Common myeloid progenitor, CD34-positive (primary cell): Measurements from ENCODE around the gene CYRIA.

Source experiments
- CTCF ChIA-PET: fragments of 350-600 bp; sonication (Branson Sonifier 250); formaldehyde crosslinking; loops from one replicate; lab custom pipeline; 2021; ENCODE audit warnings: antibody characterized with exemption; lab: Charles Lee
- POLR2A ChIA-PET: fragments of 350-600 bp; sonication (Branson Sonifier 250); formaldehyde crosslinking; loops from one replicate; lab custom pipeline; 2021; ENCODE audit warnings: antibody characterized with exemption; lab: Charles Lee
- DNase-seq, 3 donors: peaks; one replicate each; pipeline versions ENCODE4 v3.0.0 to v3.0.0-alpha.2; 2013
- H3K27ac ChIP-seq, 2 experiments: 1 replicate in 1 of 2; 2 replicates in 1 of 2; pipeline ENCODE4 v1.7.0; 2013; ENCODE audit warnings: inconsistent platforms in 2 of 2, low read length in 2 of 2, mild to moderate bottlenecking in 2 of 2, low read depth in 1 of 2, moderate library complexity in 1 of 2; ENCODE audit not compliant: severe bottlenecking in 2 of 2, insufficient read depth in 1 of 2, poor library complexity in 1 of 2
- H3K27me3 ChIP-seq, 5 experiments: replicated peaks in 2 of 5; 1 replicate in 3 of 5; 2 replicates in 2 of 5; pipeline versions ENCODE4 v1.6.1 to v1.7.0; 2013; ENCODE audit warnings: low read length in 4 of 5, mild to moderate bottlenecking in 2 of 5, moderate library complexity in 2 of 5, inconsistent platforms in 1 of 5; ENCODE audit not compliant: insufficient read depth in 5 of 5, control insufficient read depth in 4 of 5
- H3K36me3 ChIP-seq, 4 experiments: 1 replicate in 2 of 4; 2 replicates in 2 of 4; pipeline versions ENCODE4 v1.6.1 to v1.7.0; 2013; ENCODE audit warnings: low read length in 3 of 4, control low read depth in 1 of 4, mild to moderate bottlenecking in 1 of 4; ENCODE audit not compliant: control insufficient read depth in 4 of 4, insufficient read depth in 4 of 4
- H3K4me1 ChIP-seq, 4 experiments: 1 replicate in 3 of 4; 2 replicates in 1 of 4; pipeline versions ENCODE4 v1.6.1 to v1.7.1; 2013; ENCODE audit warnings: low read length in 3 of 4, mild to moderate bottlenecking in 3 of 4, control low read depth in 1 of 4, inconsistent platforms in 1 of 4, moderate library complexity in 1 of 4; ENCODE audit not compliant: control insufficient read depth in 4 of 4, insufficient read depth in 4 of 4; ENCODE audit errors: control extremely low read depth in 1 of 4
- H3K4me3 ChIP-seq, 7 experiments: 1 replicate in 4 of 7; 2 replicates in 3 of 7; pipeline versions ENCODE4 v1.5.1 to v1.7.0; 2013; ENCODE audit warnings: mild to moderate bottlenecking in 7 of 7, low read length in 6 of 7, moderate library complexity in 6 of 7, inconsistent platforms in 2 of 7, low read depth in 2 of 7, control low read depth in 1 of 7; ENCODE audit not compliant: insufficient read depth in 4 of 7, control insufficient read depth in 1 of 7; ENCODE audit errors: extremely low read depth in 1 of 7
- H3K9me3 ChIP-seq, 5 experiments: 1 replicate in 4 of 5; 2 replicates in 1 of 5; pipeline versions ENCODE4 v1.6.1 to v1.7.1; 2013; ENCODE audit warnings: low read length in 4 of 5, mild to moderate bottlenecking in 2 of 5, inconsistent platforms in 1 of 5, low read depth in 1 of 5, moderate library complexity in 1 of 5; ENCODE audit not compliant: control insufficient read depth in 4 of 5, insufficient read depth in 2 of 5; ENCODE audit errors: control extremely low read depth in 1 of 5
- WGBS: methylation state at CpG from one replicate; pipeline ENCODE4 v1.1.5; 2013; ENCODE audit not compliant: insufficient coverage; 5-methylcytosine and 5-hydroxymethylcytosine counted together

Gene CYRIA

GRCh38 chr2:16623031-16623430 lies 42.6 kb downstream of the CYRIA start:
- H3K4me3 ChIP-seq = no peak overlapping the region
- 98% methylated on average over 6 of the region's 6 CpGs for WGBS
- ChIA-PET POLR2A (no interaction called here), CTCF (interaction anchor here (0.8 to 3.6 kb wide), 6 partner anchors 10 to 133 kb away, joined by 3 to 29 read pairs (median 6); no protein-coding TSS in a partner anchor)
- H3K27me3 ChIP-seq = no peaks in the 10 kb centered on the region
- no peaks in the 10 kb centered on the region for H3K9me3 ChIP-seq
- H3K36me3 ChIP-seq = peaks cover 0 to 2% (median 0%) of the 10 kb centered on the region in 4 experiments
- H3K4me1 ChIP-seq = peaks cover 42 to 69% (median 43%) of the 10 kb centered on the region in 4 experiments
- H3K27ac ChIP-seq = no peak overlapping the region
- DNase-seq = no peak

- H3K36me3 ChIP-seq = peaks cover 0 to 2% (median 0%) of the 10 kb centered on the region in 4 experiments
- DNase-seq = peak in 2 of 3 donors; percentile 63 to 69
- POLR2A ChIA-PET = no interaction called here
- H3K9me3 ChIP-seq = no peaks in the 10 kb centered on the region
- peaks cover 42 to 67% (median 44%) of the 10 kb centered on the region in 4 experiments for H3K4me1 ChIP-seq
- no peaks in the 10 kb centered on the region for H3K27me3 ChIP-seq
- H3K27ac ChIP-seq = no peak overlapping the region
- CTCF ChIA-PET = interaction anchor here (0.7 to 3.6 kb wide), 14 partner anchors 8 to 687 kb away, joined by 3 to 29 read pairs (median 4); no protein-coding TSS in a partner anchor
- H3K4me3 ChIP-seq = no peak overlapping the region
- WGBS = 54% methylated on average over 3 of the region's 4 CpGs
These were observed 43.1 kb downstream of the CYRIA start for GRCh38 chr2:16622399-16622968.

GRCh38 chr2:16621316-16621715 lies 44.3 kb downstream of the CYRIA start:
- Histone ChIP-seq H3K36me3 (peaks cover 0 to 2% (median 0%) of the 10 kb centered on the region in 4 experiments), H3K4me3 (no peak overlapping the region), H3K27me3 (no peaks in the 10 kb centered on the region), H3K4me1 (peaks cover 40 to 63% (median 48%) of the 10 kb centered on the region in 4 experiments), H3K9me3 (no peaks in the 10 kb centered on the region), H3K27ac (no peak overlapping the region)
- 91% methylated on average over 4 of the region's 4 CpGs for WGBS
- POLR2A ChIA-PET = no interaction called here
- CTCF ChIA-PET = interaction anchor here (1.2 to 3.6 kb wide), 10 partner anchors 8 to 688 kb away, joined by 3 to 29 read pairs (median 5); no protein-coding TSS in a partner anchor
- DNase-seq = no peak

DNA sequence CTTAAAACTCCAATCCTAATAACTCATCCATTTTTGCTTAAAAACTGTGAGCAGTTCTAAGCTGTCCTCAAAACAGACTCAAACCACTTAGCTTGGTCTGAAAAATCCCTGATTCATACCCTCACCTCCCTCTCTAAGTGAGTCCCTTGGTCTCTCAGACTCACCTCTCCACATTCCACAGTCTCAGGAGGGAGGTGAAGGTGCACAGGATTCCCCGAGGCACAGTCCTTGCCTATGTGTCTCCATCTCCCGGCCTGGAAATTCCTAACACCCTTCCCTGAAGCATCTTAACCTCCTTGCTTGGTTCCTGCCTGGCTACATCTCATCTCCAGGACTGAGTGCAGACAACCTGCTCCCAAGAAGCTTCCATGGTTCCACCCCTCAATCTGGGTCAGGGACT lies 45.0 kb downstream of the CYRIA start:
- 100% methylated on average over 2 of the region's 2 CpGs for WGBS
- Histone ChIP-seq H3K9me3 (no peaks in the 10 kb centered on the region), H3K27ac (no peak overlapping the region), H3K4me3 (no peak overlapping the region), H3K27me3 (no peaks in the 10 kb centered on the region), H3K36me3 (peaks cover 0 to 2% (median 0%) of the 10 kb centered on the region in 4 experiments), H3K4me1 (peaks cover 36 to 56% (median 42%) of the 10 kb centered on the region in 4 experiments)
- no peak for DNase-seq
- POLR2A ChIA-PET = no interaction called here
- CTCF ChIA-PET = interaction anchor here (1.9 to 2.8 kb wide), 2 partner anchors 10 to 139 kb away, joined by 6 to 15 read pairs; no protein-coding TSS in a partner anchor

DNA sequence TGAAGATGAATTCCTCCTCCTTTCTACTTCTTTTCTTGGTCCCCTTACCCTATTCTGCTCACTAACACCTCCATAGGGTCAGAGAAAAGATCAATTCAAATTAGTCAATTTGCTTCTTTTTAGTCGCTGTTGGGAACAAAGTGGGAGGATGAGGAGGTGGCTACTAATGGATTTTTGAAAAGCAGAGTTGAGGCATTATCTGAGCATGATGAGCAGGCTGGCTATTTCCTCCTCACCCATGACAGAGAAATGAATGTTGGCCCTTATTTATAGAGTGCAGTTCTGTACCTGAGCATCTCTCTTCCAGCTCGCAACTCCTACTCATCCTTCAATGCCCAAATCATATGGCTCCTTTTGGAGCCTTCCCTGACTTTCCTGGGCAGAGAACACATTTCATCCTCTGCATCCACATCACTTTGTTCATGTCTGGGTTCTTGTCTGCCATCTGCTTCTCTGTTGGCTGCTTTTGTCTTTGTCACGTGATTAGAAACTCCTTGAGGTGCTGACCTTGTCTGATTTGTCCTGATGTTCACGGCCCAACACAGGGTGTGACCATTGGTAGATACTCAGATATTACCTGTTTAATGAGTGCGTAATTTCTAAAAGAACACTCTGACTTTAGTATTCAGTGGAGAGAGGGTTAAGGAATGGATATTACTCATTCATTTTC lies 45.9 kb downstream of the CYRIA start:
- peaks cover 0 to 2% (median 0%) of the 10 kb centered on the region in 4 experiments for H3K36me3 ChIP-seq
- H3K27me3 ChIP-seq = no peaks in the 10 kb centered on the region
- DNase-seq = no peak
- CTCF ChIA-PET = interaction anchor here (1.9 to 3.8 kb wide), 3 partner anchors 9 to 137 kb away, joined by 12 to 59 read pairs (median 15); no protein-coding TSS in a partner anchor
- peaks cover 27 to 47% (median 35%) of the 10 kb centered on the region in 4 experiments for H3K4me1 ChIP-seq
- no peak overlapping the region for H3K27ac ChIP-seq
- H3K4me3 ChIP-seq = no peak overlapping the region
- 100% methylated on average over 3 of the region's 5 CpGs for WGBS
- POLR2A ChIA-PET = no interaction called here
- H3K9me3 ChIP-seq = no peaks in the 10 kb centered on the region

- CTCF ChIA-PET = interaction anchor here (0.8 to 3.8 kb wide), 9 partner anchors 9 to 217 kb away, joined by 3 to 59 read pairs (median 4); no protein-coding TSS in a partner anchor
- peaks cover 0 to 2% (median 0%) of the 10 kb centered on the region in 4 experiments for H3K36me3 ChIP-seq
- POLR2A ChIA-PET = no interaction called here
These were observed 48.1 kb downstream of the CYRIA start for GRCh38 chr2:16617282-16618266.

More at GRCh38 chr2:16617282-16618266, 48.1 kb downstream of the CYRIA start:
- no peaks in the 10 kb centered on the region for H3K27me3 ChIP-seq
- no peak overlapping the region for H3K27ac ChIP-seq
- peaks cover 8 to 26% (median 14%) of the 10 kb centered on the region in 4 experiments for H3K4me1 ChIP-seq
- H3K4me3 ChIP-seq = no peak overlapping the region
- DNase-seq = no peak
- no peaks in the 10 kb centered on the region for H3K9me3 ChIP-seq
- 91% methylated on average over 7 of the region's 8 CpGs for WGBS
